Measurements from ENCODE around the gene EPB41.
"Not testable (repeated sequence)": the region's sequence is repeated elsewhere in the genome, so short reads cannot be mapped to it uniquely, and the experiment has no call there.

The EPB41 gene

GRCh38 chr1:29112705-29113412 lies 198.5 kb downstream of the EPB41 start:
- no peak for DNase-seq (ENCODE audit: low spot score)

- DNase-seq (ENCODE audit: low spot score) = no peak
Observed at GRCh38 chr1:29113413-29114117, 199.2 kb downstream of the EPB41 start.

- no peak for DNase-seq (ENCODE audit: low spot score)
Observed at GRCh38 chr1:29114654-29115053, 200.3 kb downstream of the EPB41 start.

- DNase-seq (ENCODE audit: low spot score) = no peak
Observed at GRCh38 chr1:29117381-29117780, 203.0 kb downstream of the EPB41 start.

GRCh38 chr1:29119121-29119929 lies 205.0 kb downstream of the EPB41 start:
- DNase-seq (ENCODE audit: low spot score) = no peak

- no peak for DNase-seq (ENCODE audit: low spot score)
Observed at GRCh38 chr1:29120367-29120766, 206.0 kb downstream of the EPB41 start.

GRCh38 chr1:29120947-29121485 lies 206.6 kb downstream of the EPB41 start:
- DNase-seq (ENCODE audit: low spot score) = peak; percentile 58

- no peak for DNase-seq (ENCODE audit: low spot score)
Observed at GRCh38 chr1:29121516-29121935, 207.2 kb downstream of the EPB41 start.

GRCh38 chr1:29121936-29122681 lies 207.7 kb downstream of the EPB41 start:
- DNase-seq (ENCODE audit: low spot score) = no peak

GRCh38 chr1:29122682-29123052 lies 208.3 kb downstream of the EPB41 start:
- DNase-seq (ENCODE audit: low spot score) = no peak

GRCh38 chr1:29123053-29123886 lies 208.9 kb downstream of the EPB41 start:
- DNase-seq (ENCODE audit: low spot score) = no peak

GRCh38 chr1:29123887-29124365 lies 209.6 kb downstream of the EPB41 start, which contains the start of gene TMEM200B:
TSS of gene TMEM200B (minus strand) at chr1:29123903. CDS start at chr1:29121828, 2,075 bp downstream.
- no peak for DNase-seq (ENCODE audit: low spot score)

GRCh38 chr1:29124366-29125236 lies 210.2 kb downstream of the EPB41 start:
- DNase-seq (ENCODE audit: low spot score) = peak; percentile 35

- DNase-seq (ENCODE audit: low spot score) = no peak
Observed at GRCh38 chr1:29125237-29125641, 210.9 kb downstream of the EPB41 start.

- no peak for DNase-seq (ENCODE audit: low spot score)
Observed at GRCh38 chr1:29125788-29126187, 211.4 kb downstream of the EPB41 start.

GRCh38 chr1:29126198-29126597 lies 211.8 kb downstream of the EPB41 start:
- no peak for DNase-seq (ENCODE audit: low spot score)

- no peak for DNase-seq (ENCODE audit: low spot score)
Observed at GRCh38 chr1:29128739-29129138, 214.4 kb downstream of the EPB41 start.

GRCh38 chr1:29129916-29130315 lies 215.5 kb downstream of the EPB41 start:
- no peak for DNase-seq (ENCODE audit: low spot score)

GRCh38 chr1:29131056-29131455 lies 216.7 kb downstream of the EPB41 start:
- not testable (repeated sequence) for DNase-seq (ENCODE audit: low spot score)

Measured in CD4-positive, alpha-beta T cell treated with Interleukin-2 at 100 ng/mL for 4 hours (primary cell).